Loucy (cell line): Measurements from ENCODE around the gene CERS2.

ENCODE experiments used
- H2AFZ ChIP-seq: fragments of 200-600 bp; sonication (generic); 2 replicates; pipeline ENCODE4 v1.6.0; 2016; ENCODE audit warnings: antibody characterized with exemption, mild to moderate bottlenecking, low read length, moderate library complexity
- H3F3A ChIP-seq: fragments of 200-600 bp; 2 replicates; pipeline ENCODE4 v1.6.0; 2016; ENCODE audit warnings: antibody characterized with exemption, low read depth, mild to moderate bottlenecking
- H3K27me3 ChIP-seq: fragments of 200-600 bp; sonication (generic); 2 replicates; pipeline ENCODE4 v1.6.1; 2014; ENCODE audit warnings: low read length, mild to moderate bottlenecking; ENCODE audit not compliant: insufficient read depth, poor library complexity, severe bottlenecking
- H3K36me3 ChIP-seq: fragments of 200-600 bp; sonication (generic); 2 replicates; pipeline ENCODE4 v1.6.1; 2016; ENCODE audit warnings: low read length; ENCODE audit not compliant: insufficient read depth
- H3K4me1 ChIP-seq: fragments of 200-600 bp; sonication (generic); 2 replicates; pipeline ENCODE4 v1.5.1; 2014; ENCODE audit warnings: low read length, mild to moderate bottlenecking; ENCODE audit not compliant: insufficient read depth, poor library complexity, severe bottlenecking
- H3K4me2 ChIP-seq: fragments of 200-600 bp; sonication (generic); 2 replicates; pipeline ENCODE4 v1.6.0; 2014; ENCODE audit warnings: antibody characterized with exemption, low read length, low read depth, mild to moderate bottlenecking; ENCODE audit not compliant: poor library complexity, severe bottlenecking
- H3K4me3 ChIP-seq: fragments of 200-600 bp; sonication (generic); 2 replicates; pipeline ENCODE4 v1.5.1; 2014; ENCODE audit warnings: low read length, mild to moderate bottlenecking, mixed read lengths; ENCODE audit not compliant: poor library complexity, severe bottlenecking
- H3K79me2 ChIP-seq: fragments of 200-600 bp; sonication (generic); 2 replicates; pipeline ENCODE4 v1.6.1; 2014; ENCODE audit warnings: low read length; ENCODE audit not compliant: insufficient read depth
- H3K9ac ChIP-seq: fragments of 200-600 bp; sonication (generic); 2 replicates; pipeline ENCODE4 v1.6.0; 2014; ENCODE audit warnings: mild to moderate bottlenecking, low read depth, low read length, moderate library complexity; ENCODE audit not compliant: poor library complexity, severe bottlenecking
- H3K9me2 ChIP-seq: fragments of 200-600 bp; sonication (generic); replicated peaks from 2 replicates; pipeline ENCODE4 v1.6.1; 2016; ENCODE audit warnings: low read depth, low read length, mixed read lengths
- H3K9me3 ChIP-seq: fragments of 200-600 bp; sonication (generic); 2 replicates; pipeline ENCODE4 v1.6.1; 2014; ENCODE audit warnings: mild to moderate bottlenecking, antibody characterized with exemption, low read length, low read depth; ENCODE audit not compliant: insufficient read depth
- H4K20me1 ChIP-seq: fragments of 200-600 bp; sonication (generic); 2 replicates; pipeline ENCODE4 v1.6.0; 2014; ENCODE audit warnings: antibody characterized with exemption, low read length, mild to moderate bottlenecking; ENCODE audit not compliant: insufficient read depth, poor library complexity, severe bottlenecking
- CTCF ChIP-seq: fragments of 200-600 bp; sonication (generic); conservative IDR thresholded peaks from 2 replicates; pipeline ENCODE4 v1.5.1; 2014; ENCODE audit warnings: mild to moderate bottlenecking, antibody characterized with exemption, low read length
- EZH2phosphoT487 ChIP-seq: fragments of 200-600 bp; IDR thresholded peaks from 2 replicates; pipeline ENCODE4 v1.6.1; 2018; ENCODE audit warnings: antibody characterized with exemption, mild to moderate bottlenecking, moderate library complexity, borderline replicate concordance

The CERS2 gene

DNA sequence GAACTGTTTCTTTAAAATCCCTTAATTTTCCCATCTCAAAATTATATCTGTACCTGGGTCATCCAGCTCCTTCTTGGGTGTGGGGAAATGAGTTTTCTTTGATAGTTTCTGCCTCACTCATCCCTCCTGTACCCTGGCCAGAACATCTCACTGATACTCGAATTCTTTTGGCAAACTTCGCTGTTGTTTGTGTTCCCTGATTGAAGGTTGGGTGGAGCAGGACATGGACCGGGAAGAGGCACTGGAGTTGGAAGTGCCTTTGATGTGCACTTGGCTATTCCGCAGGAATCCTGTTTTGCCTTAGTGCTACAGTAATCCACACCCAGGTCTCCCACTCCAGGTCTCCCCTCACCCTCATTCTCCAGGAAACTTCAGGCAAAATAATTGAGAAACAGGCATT lies 20.8 kb upstream of the CERS2 start:
- no peak overlapping the region for H3K9ac ChIP-seq
- no peak overlapping the region for H2AFZ ChIP-seq
- TF ChIP-seq EZH2phosphoT487 = no peak
- TF ChIP-seq CTCF = no peak

GRCh38 chr1:150994248-150994647 lies 19.6 kb upstream of the CERS2 start:
- H3K4me3 ChIP-seq = no peak overlapping the region
- no peak overlapping the region for H3K9ac ChIP-seq
- no peaks in the 10 kb centered on the region for H3K9me3 ChIP-seq
- H3K9me2 ChIP-seq = no peaks in the 10 kb centered on the region
- H4K20me1 ChIP-seq = no peaks in the 10 kb centered on the region
- H3K4me1 ChIP-seq = no peaks in the 10 kb centered on the region
- no peaks in the 10 kb centered on the region for H3F3A ChIP-seq
- H3K4me2 ChIP-seq = no peak overlapping the region
- TF ChIP-seq EZH2phosphoT487 = no peak
- TF ChIP-seq CTCF = no peak
- no peak overlapping the region for H2AFZ ChIP-seq
- no peaks in the 10 kb centered on the region for H3K27me3 ChIP-seq
- H3K36me3 ChIP-seq = no peaks in the 10 kb centered on the region
- H3K79me2 ChIP-seq = no peaks in the 10 kb centered on the region

More for the DNA sequence above, 20.8 kb upstream of the CERS2 start:
- Histone ChIP-seq H4K20me1 (no peaks in the 10 kb centered on the region), H3K27me3 (no peaks in the 10 kb centered on the region), H3K79me2 (no peaks in the 10 kb centered on the region), H3K4me1 (no peaks in the 10 kb centered on the region), H3F3A (no peaks in the 10 kb centered on the region), H3K4me3 (no peak overlapping the region), H3K9me2 (no peaks in the 10 kb centered on the region), H3K9me3 (no peaks in the 10 kb centered on the region), H3K4me2 (peak overlapping the region; percentile 31), H3K36me3 (no peaks in the 10 kb centered on the region)

GRCh38 chr1:150992626-150993025 lies 18.0 kb upstream of the CERS2 start:
- Histone ChIP-seq H4K20me1 (no peaks in the 10 kb centered on the region), H3K36me3 (no peaks in the 10 kb centered on the region), H3K27me3 (no peaks in the 10 kb centered on the region), H3K79me2 (no peaks in the 10 kb centered on the region), H3F3A (no peaks in the 10 kb centered on the region), H3K9me2 (no peaks in the 10 kb centered on the region), H2AFZ (no peak overlapping the region), H3K4me1 (no peaks in the 10 kb centered on the region), H3K4me3 (no peak overlapping the region), H3K9me3 (no peaks in the 10 kb centered on the region), H3K4me2 (no peak overlapping the region), H3K9ac (no peak overlapping the region)
- TF ChIP-seq CTCF (no peak), EZH2phosphoT487 (no peak)
